CD4-positive, alpha-beta T cell (primary cell): ENCODE results near the gene ESRRB. TPM values are rescaled to one million over a fixed set of nuclear protein-coding genes. Genes with fewer than 3 reads are reported as not detected.

ENCODE experiments used
- ATAC-seq: fragments of 200-7000 bp; cut with Tn5 transposase; one replicate; pipeline ENCODE4 v1.10.0; 2022; ENCODE audit warnings: mild to moderate bottlenecking; ENCODE audit not compliant: poor library complexity
- CTCF ChIA-PET: fragments of 350-600 bp; sonication (Branson Sonifier 250); formaldehyde crosslinking; loops from one replicate; lab custom pipeline; 2021; ENCODE audit warnings: antibody characterized with exemption, inconsistent platforms; lab: Charles Lee
- POLR2A ChIA-PET: fragments of 350-600 bp; sonication (Branson Sonifier 250); formaldehyde crosslinking; loops from one replicate; lab custom pipeline; 2021; ENCODE audit warnings: antibody characterized with exemption, inconsistent platforms; lab: Charles Lee
- DNase-seq, 14 experiments: peaks; one replicate each; pipeline ENCODE4 v3.0.0-alpha.2; 2013 to 2020; ENCODE audit warnings: mixed read lengths in 2 of 14
- H3K27ac ChIP-seq, 2 donors: one replicate each; pipeline versions ENCODE4 v1.5.1 to v1.7.0; 2013; ENCODE audit warnings: low read length in 2 of 2, low read depth in 1 of 2, mild to moderate bottlenecking in 1 of 2
- H3K27me3 ChIP-seq, 2 experiments: 1 replicate in 1 of 2; 2 replicates in 1 of 2; pipeline versions ENCODE4 v1.6.1 to v1.7.0; 2013; ENCODE audit warnings: low read length in 2 of 2, control low read depth in 1 of 2, mild to moderate bottlenecking in 1 of 2, moderate library complexity in 1 of 2; ENCODE audit not compliant: insufficient read depth in 2 of 2, control insufficient read depth in 1 of 2
- H3K36me3 ChIP-seq: one replicate; pipeline ENCODE4 v1.6.1; 2013; ENCODE audit warnings: low read length, control low read depth; ENCODE audit not compliant: insufficient read depth
- H3K4me1 ChIP-seq: one replicate; pipeline ENCODE4 v1.6.1; 2013; ENCODE audit warnings: low read length, control low read depth; ENCODE audit not compliant: insufficient read depth
- H3K4me3 ChIP-seq: one replicate; pipeline ENCODE4 v1.5.1; 2013; ENCODE audit warnings: mild to moderate bottlenecking, low read length, moderate library complexity
- H3K9me3 ChIP-seq, 2 experiments: 1 replicate in 1 of 2; 2 replicates in 1 of 2; pipeline versions ENCODE4 v1.6.1 to v1.7.0; 2013; ENCODE audit warnings: low read length in 2 of 2, mild to moderate bottlenecking in 2 of 2, control low read depth in 1 of 2, moderate library complexity in 1 of 2; ENCODE audit not compliant: control insufficient read depth in 1 of 2, insufficient read depth in 1 of 2
- H3K27ac Mint-ChIP-seq: one replicate; pipeline ENCODE4 v1.8.0; 2020; ENCODE audit warnings: mixed read lengths
- H3K27me3 Mint-ChIP-seq: one replicate; pipeline ENCODE4 v1.8.0; 2021; ENCODE audit warnings: mixed read lengths
- H3K36me3 Mint-ChIP-seq: one replicate; pipeline ENCODE4 v1.8.0; 2021; ENCODE audit warnings: low read depth, mixed read lengths
- H3K4me1 Mint-ChIP-seq: one replicate; pipeline ENCODE4 v1.8.0; 2021; ENCODE audit warnings: low read depth, mixed read lengths
- H3K4me3 Mint-ChIP-seq: one replicate; pipeline ENCODE4 v1.8.0; 2020; ENCODE audit warnings: mild to moderate bottlenecking, mixed read lengths
- H3K9me3 Mint-ChIP-seq: one replicate; pipeline ENCODE4 v1.8.0; 2020; ENCODE audit warnings: mixed read lengths
- intact Hi-C, 2 experiments: fragments of 100-400 bp; cut with DNase I in 1 of 2; cut with micrococcal nuclease in 1 of 2; formaldehyde crosslinking; loops; one replicate each; pipeline versions ENCODE4 v1.15.1 to v1.9.0; 2023 to 2025; cut with DNase I, micrococcal nuclease
- total RNA-seq, 174 experiments: library from RNA in 2 of 174; stranded (reverse) in 2 of 174; gene quantifications; one replicate each; pipeline ENCODE4 v1.2.3 and lab custom pipeline; 2021 to 2026
- TF ChIP-seq, protein P1 (sequence below): fragments of 200-600 bp; IDR thresholded peaks from one replicate; pipeline ENCODE4 v1.8.0; 2022; ENCODE audit warnings: antibody characterized with exemption, mild to moderate bottlenecking

The ESRRB gene
- total RNA-seq, 2 experiments from 2014 or later, result 0.17 to 0.27 TPM

DNA sequence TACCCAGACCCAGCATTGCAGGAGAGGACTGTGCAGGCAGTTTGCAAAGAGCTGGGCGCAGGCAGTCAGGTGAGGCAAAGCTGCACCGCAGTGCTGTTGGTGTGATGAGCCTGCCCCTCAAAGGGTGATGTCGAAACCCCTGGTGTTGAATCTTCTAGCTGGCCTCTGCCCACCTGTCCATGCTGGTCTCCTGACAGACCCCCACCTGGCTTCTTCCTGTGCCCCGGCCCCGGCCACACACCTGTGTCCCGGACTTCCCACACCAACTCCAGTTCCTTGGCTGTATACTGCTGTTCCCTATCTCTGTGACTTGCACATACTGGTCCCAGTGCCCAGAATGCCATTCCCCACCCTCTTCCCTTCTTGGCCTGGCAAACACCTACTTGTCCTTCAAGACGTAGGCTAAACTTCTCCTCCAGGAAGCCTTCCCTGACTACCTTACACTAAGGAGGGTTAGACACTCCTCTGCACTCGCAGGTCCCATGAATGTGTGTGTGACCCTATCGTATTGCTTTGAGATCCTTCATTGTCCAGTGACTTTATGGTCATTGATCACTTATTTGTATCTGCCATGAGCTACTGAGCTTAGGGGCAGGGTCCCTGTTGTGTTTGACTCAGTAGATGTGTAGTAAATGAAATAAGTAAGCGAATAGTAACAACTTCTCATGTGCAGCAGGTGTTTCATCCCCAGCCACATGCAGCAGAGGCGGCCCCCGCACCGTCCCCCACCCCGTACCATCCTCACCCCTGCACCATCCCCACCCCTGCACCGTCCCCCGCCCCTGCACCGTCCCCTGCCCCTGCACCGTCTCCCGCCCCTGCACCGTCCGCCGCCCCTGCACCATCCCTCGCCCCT, 37.4 kb downstream of the ESRRB start:
- ChIA-PET POLR2A (no interaction called here), CTCF (no interaction called here)
- no peak for ATAC-seq
- H3K9me3 Mint-ChIP-seq, result no peaks in the 10 kb centered on the region
- peaks cover 8 to 24% of the 10 kb centered on the region in 2 experiments for H3K27me3 ChIP-seq
- no peak overlapping the region for H3K27ac Mint-ChIP-seq
- peaks cover 60% of the 10 kb centered on the region for H3K27me3 Mint-ChIP-seq
- H3K36me3 ChIP-seq, result no peaks in the 10 kb centered on the region
- no peak overlapping the region for H3K4me3 Mint-ChIP-seq
- H3K4me1 Mint-ChIP-seq, result peaks cover 4% of the 10 kb centered on the region
- intact Hi-C loops, result no loop called here
- H3K36me3 Mint-ChIP-seq, result no peaks in the 10 kb centered on the region
- no peak for DNase-seq
- H3K9me3 ChIP-seq, result no peaks in the 10 kb centered on the region
- TF ChIP-seq, protein P1, sequence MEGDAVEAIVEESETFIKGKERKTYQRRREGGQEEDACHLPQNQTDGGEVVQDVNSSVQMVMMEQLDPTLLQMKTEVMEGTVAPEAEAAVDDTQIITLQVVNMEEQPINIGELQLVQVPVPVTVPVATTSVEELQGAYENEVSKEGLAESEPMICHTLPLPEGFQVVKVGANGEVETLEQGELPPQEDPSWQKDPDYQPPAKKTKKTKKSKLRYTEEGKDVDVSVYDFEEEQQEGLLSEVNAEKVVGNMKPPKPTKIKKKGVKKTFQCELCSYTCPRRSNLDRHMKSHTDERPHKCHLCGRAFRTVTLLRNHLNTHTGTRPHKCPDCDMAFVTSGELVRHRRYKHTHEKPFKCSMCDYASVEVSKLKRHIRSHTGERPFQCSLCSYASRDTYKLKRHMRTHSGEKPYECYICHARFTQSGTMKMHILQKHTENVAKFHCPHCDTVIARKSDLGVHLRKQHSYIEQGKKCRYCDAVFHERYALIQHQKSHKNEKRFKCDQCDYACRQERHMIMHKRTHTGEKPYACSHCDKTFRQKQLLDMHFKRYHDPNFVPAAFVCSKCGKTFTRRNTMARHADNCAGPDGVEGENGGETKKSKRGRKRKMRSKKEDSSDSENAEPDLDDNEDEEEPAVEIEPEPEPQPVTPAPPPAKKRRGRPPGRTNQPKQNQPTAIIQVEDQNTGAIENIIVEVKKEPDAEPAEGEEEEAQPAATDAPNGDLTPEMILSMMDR, result no peak
- H3K4me1 ChIP-seq, result no peaks in the 10 kb centered on the region
- H3K4me3 ChIP-seq, result no peak overlapping the region
- no peak overlapping the region for H3K27ac ChIP-seq

DNA sequence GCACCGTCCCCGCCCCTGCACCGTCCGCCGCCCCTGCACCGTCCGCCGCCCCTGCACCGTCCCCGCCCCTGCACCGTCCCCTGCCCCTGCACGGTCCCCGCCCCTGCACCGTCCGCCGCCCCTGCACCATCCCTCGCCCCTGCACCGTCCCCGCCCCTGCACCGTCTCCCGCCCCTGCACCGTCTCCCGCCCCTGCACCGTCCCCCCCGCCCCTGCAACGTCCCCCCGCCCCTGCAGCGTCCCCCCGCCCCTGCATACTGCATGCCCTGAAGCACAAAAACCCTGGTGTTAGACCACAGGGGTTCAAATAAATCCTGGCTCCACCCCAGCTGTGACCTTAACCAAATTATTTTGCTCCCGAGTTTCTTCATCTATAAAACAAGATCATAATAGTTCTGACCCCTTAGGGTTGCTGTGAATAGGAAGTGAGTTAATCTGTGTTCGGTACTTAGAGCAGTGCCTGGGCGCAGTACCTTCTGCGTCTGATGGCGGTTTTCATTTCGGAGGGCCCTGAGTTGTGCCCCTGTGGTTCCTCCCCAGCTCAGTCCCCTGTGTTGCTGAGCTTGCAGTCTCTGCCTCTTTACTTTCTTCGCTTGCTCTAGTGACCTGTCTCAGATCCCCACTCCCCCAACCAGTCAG, 38.1 kb downstream of the ESRRB start:
- H3K36me3 ChIP-seq, result no peaks in the 10 kb centered on the region
- ChIA-PET POLR2A (no interaction called here), CTCF (no interaction called here)
- no peaks in the 10 kb centered on the region for H3K4me1 ChIP-seq
- peaks cover 58% of the 10 kb centered on the region for H3K27me3 Mint-ChIP-seq
- H3K27me3 ChIP-seq, result peaks cover 8 to 24% of the 10 kb centered on the region in 2 experiments
- DNase-seq (no peak), ATAC-seq (no peak)
- no peak overlapping the region for H3K4me3 Mint-ChIP-seq
- peaks cover 4% of the 10 kb centered on the region for H3K4me1 Mint-ChIP-seq
- TF ChIP-seq, protein P1, result no peak
- no peak overlapping the region for H3K4me3 ChIP-seq
- H3K36me3 Mint-ChIP-seq, result no peaks in the 10 kb centered on the region
- no peaks in the 10 kb centered on the region for H3K9me3 Mint-ChIP-seq
- no peak overlapping the region for H3K27ac Mint-ChIP-seq
- intact Hi-C loops, result no loop called here
- H3K9me3 ChIP-seq, result no peaks in the 10 kb centered on the region
- H3K27ac ChIP-seq, result no peak overlapping the region

DNA sequence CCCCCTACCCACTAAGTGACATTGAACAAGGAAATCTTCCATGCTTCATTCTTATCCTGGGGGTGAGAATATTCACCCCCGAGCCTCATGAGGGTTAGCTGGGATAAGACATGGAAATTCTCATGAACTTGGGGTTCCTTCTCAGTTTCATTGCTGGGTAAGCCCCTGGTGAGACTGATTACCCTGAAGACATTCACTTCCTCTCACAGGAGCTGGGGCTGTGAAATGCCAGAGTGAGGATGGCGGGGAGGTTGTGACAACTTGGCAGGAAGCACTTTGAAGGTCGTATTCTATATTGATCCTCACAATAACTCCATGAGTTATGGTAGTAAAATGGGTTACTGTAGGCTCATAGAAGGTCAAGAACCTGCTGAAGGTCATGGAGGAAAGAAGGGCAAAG, 43.5 kb downstream of the ESRRB start:
- POLR2A ChIA-PET, result no interaction called here
- no peaks in the 10 kb centered on the region for H3K9me3 Mint-ChIP-seq
- Histone ChIP-seq H3K36me3 (no peaks in the 10 kb centered on the region), H3K9me3 (no peaks in the 10 kb centered on the region), H3K4me1 (no peaks in the 10 kb centered on the region), H3K4me3 (no peak overlapping the region), H3K27ac (no peak overlapping the region), H3K27me3 (peaks cover 3 to 8% of the 10 kb centered on the region in 2 experiments)
- H3K27ac Mint-ChIP-seq, result no peak overlapping the region
- H3K36me3 Mint-ChIP-seq, result no peaks in the 10 kb centered on the region
- H3K4me1 Mint-ChIP-seq, result no peaks in the 10 kb centered on the region
- ATAC-seq (no peak), DNase-seq (no peak)
- no peak overlapping the region for H3K4me3 Mint-ChIP-seq
- peaks cover 30% of the 10 kb centered on the region for H3K27me3 Mint-ChIP-seq
- intact Hi-C loops, result no loop called here
- TF ChIP-seq, protein P1, result no peak
- CTCF ChIA-PET, result no interaction called here
